ENCODE results near the gene GFOD1. TPM values are rescaled to one million over a fixed set of nuclear protein-coding genes. Genes with fewer than 3 reads are reported as not detected.

The GFOD1 gene
- total and polyA plus RNA-seq, 8 donors, result 5.7 to 19.6 (median 8.2) TPM

- TF ChIP-seq CTCF (IDR thresholded peaks at IDR 0.05), result no peak
- no peak for ATAC-seq
- Histone ChIP-seq H3K9me3 (no peaks in the 10 kb centered on the region), H3K4me1 (peaks cover 7 to 36% of the 10 kb centered on the region in 2 donors), H3K27me3 (no peaks in the 10 kb centered on the region), H3K4me3 (no peak overlapping the region), H3K27ac (peak overlapping the region in 1 of 2 donors; percentile 77), H3K36me3 (peaks cover 0 to 45% of the 10 kb centered on the region in 2 donors)
- intact Hi-C loops (cut with DNase I), result no loop called here
- DNase-seq, result no peak
Observed at GRCh38 chr6:13308332-13308731, 179.1 kb downstream of the GFOD1 start.

Other genes with a start within 250 kb of the GFOD1 start
- gene TBC1D7, start 159.1 kb downstream of the GFOD1 start, total RNA-seq, result 10 to 100 TPM; 18.3 to 20.2 TPM
- 10 to 100 TPM; 27.4 to 38.8 (median 34.9) TPM for gene TBC1D7, start 159.1 kb downstream of the GFOD1 start, polyA plus RNA-seq (ENCODE audit: insufficient read length in 6 of 6)
- 1 to 10 TPM; 9.0 to 9.2 TPM for gene SIRT5, start 87.0 kb upstream of the GFOD1 start, total RNA-seq
- gene SIRT5, start 87.0 kb upstream of the GFOD1 start, polyA plus RNA-seq (ENCODE audit: insufficient read length in 6 of 6), result 10 to 100 TPM; 15.2 to 18.2 (median 16.7) TPM
- gene NOL7, start 127.7 kb upstream of the GFOD1 start, total RNA-seq, result 10 to 100 TPM; 49.5 to 56.3 TPM
- 10 to 100 TPM; 71.4 to 81.2 (median 75.7) TPM for gene NOL7, start 127.7 kb upstream of the GFOD1 start, polyA plus RNA-seq (ENCODE audit: insufficient read length in 6 of 6)
- gene RANBP9, start 224.2 kb upstream of the GFOD1 start, total RNA-seq, result 10 to 100 TPM; 34.9 to 38.2 TPM
- 10 to 100 TPM; 41.5 to 49.4 (median 46.2) TPM for gene RANBP9, start 224.2 kb upstream of the GFOD1 start, polyA plus RNA-seq (ENCODE audit: insufficient read length in 6 of 6)